GM18498 (cell line): ENCODE results near the gene STEAP4.
"Not testable (repeated sequence)": the region's sequence is repeated elsewhere in the genome, so short reads cannot be mapped to it uniquely, and the experiment has no call there.

ENCODE experiments used
- ATAC-seq: cut with Tn5 transposase; IDR thresholded peaks from one replicate; pipeline ENCODE4 v1.9.1; 2021; ENCODE audit warnings: mild to moderate bottlenecking, moderate library complexity; ENCODE audit not compliant: unreplicated experiment

The STEAP4 gene

DNA sequence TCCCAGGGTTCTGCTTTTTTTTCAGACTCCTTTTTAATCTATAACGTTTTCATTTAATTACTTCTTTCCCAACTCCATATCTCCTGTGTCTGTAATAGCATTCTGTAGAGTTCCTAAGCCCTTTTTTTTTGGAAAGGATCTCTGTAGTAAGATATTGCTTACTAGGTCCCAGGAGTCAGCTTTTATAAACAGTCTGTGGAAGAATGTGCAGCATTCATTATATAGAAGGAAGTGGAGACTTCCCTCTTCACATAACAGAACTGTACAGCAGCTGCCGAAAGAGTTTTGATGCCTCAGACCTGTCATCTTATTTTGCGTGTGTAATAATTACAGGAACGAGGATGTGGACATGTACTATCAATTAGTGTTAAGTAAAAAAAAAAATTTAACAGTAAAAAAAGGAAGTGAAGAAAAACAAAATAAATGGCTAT lies 7.4 kb upstream of the STEAP4 start:
- no peak for ATAC-seq

DNA sequence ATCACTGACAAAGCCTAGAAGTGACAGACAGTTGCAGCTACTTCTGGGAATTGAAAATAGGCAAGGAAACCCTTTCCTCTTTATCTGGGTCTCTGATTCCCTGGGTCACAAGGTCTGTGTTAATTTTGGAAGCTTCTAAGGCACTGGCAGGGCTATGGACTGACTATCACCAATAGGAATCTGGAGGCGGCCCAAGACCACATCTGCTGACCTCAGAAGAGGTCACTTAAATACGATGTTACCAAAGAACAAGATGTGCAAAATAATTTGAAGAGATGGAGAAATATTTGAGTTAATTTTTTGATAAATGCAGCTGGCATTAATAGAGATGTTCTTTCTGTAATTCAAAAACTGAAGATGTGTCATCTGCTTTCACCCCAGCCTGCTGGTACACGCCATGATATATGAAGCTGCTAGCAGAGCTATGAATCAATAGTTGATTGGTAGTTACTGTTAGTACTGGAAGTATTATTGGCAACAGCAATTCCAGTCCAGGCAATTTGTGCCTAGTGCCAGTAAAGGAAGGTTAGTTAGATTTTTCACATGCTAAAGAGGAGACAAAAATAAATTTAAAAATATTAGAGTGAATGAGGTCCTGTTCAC lies 5.5 kb upstream of the STEAP4 start:
- ATAC-seq, result no peak

DNA sequence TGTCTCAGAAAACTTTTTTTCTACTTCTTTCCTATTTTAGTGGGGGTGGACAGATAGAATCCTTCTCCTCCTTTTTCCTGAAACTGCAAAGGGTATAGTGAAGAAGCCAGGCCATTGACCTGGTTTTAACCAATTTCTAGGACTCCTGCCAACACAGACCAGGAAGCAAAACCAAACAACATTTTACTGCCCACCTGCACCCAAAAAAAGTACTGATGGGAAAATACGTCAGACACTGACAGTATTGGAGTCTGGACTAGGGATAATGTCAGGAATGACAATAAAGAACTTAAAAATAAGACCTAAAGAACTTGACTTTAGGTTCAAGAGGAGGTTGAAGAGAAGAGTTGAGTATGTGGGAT lies 5.0 kb upstream of the STEAP4 start:
- ATAC-seq, result no peak

DNA sequence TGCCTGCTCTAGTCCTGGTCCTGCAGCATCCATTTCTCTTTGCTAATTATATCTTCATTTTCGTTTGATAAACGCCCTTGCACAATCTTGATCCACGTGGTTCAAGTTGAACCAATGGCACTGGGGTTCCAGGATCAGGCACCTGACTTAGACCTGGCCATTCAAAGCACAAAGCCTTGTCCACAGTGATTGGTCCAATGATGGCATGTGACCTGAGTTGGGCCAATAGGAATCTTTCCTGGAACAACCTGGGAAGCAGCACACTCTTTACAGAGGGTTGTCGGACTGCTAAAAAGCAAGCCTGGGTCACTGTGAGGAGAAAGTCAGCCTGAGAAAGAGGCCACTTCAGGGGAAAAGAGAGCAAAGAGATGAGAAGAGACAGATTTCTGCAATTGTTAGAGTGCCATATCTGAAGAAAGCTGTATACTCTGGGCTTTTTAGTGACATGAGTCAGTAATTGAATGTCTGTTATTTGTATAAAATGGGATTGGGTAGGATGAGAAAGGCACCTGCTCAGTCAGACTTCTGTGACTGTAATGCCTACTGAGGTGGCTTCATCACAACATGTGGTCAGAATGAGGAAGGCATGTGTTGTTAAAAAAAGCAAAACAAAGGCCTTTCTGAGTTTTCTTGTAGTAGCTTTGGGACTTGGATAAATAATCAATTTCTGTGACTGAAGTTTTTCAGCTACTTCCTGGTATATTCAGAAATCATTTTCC lies 4.4 kb upstream of the STEAP4 start:
- ATAC-seq, result no peak

DNA sequence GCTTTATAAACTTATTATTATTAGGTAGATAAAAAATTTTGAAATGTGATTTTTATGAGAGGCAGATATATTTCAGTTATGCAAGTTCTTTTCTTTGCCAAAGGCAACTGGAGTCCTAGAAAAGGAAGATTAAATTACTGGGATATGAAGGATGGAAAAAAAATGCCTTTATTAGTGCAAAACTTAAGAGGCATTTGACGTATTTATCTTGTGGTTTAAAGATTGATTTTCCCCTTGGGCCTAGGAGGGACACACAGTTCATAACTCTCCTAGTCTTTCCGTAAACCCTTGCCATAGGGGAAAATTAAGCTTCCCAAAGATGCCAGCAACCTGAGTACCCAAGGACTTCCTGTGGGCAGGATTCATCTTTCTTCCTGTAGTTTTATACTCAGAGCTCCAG lies 3.1 kb upstream of the STEAP4 start:
- ATAC-seq, result no peak

DNA sequence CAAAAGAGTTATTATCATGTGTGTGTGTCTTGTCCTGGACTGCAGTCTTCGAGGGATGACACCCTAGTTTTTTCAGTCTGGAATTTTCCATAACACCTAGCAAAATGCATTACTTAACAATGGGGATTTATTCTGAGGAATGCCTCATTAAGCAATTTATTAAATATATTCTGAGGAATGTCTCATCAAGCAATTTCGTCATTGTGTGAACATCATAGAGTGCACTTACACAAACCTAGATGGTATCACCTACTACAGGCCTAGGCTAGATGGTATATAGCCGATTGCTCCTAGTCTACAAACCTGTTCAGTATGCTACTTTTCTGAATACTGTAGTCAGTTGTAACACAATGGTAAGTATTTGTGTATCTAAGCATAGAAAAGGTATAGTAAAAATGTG lies 1.1 kb upstream of the STEAP4 start:
- no peak for ATAC-seq

DNA sequence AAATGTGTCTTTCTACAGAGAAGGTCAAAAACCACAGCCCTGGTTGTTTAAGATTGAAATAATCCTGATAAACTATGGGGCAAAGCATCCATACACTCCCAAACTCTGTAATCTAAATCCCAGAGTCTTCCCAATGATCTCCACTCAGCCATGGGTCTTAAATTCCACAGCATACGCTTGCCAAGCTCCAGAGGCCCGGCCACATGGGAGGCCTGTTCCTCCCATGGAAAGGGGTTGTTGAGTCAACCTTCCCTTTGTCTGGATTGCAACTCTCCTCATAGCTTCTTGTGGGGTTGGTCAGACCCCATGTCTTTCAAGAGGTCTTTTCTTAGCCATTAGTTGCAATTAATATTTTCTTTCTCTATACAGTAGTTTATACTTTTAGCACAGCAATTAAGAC lies 718 bp upstream of the STEAP4 start:
- no peak for ATAC-seq

DNA sequence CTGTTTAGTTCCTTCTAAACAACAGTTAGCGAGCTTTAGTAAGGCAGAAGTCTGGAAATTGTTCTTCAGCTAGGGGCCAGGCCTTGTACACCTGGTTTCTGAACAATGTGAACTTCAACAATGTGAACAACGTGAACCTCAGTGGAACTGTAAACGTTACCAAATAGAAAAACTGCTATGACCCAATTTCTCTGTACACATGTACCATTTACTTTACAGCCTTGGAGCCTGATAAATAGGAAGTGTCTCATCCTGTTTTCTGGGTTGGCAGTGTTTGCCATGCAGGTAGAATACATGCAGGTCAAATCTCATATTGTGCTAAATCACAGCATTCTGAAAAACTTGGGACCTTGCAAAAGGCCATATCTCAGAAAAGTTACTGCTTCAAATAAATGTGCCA lies 1.6 kb downstream of the STEAP4 start:
- no peak for ATAC-seq

DNA sequence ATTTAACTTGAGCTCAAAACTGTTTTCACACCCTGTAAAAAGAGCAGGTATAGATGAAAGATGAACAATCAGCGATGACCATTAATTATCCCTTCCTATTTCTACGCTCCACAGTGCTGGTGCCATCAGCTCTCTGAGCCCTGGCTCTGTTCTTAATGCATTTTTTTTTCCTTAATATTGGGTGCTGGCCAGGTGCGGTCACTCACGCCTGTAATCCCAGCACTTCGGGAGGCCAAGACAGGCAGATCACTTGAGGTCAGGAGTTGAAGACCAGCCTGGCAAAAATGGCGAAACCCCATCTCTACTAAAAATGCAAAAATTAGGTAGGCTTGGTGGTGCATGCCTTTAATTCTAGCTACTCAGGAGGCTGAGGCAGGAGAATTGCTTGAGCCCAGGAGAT lies 4.2 kb downstream of the STEAP4 start:
- no peak for ATAC-seq

DNA sequence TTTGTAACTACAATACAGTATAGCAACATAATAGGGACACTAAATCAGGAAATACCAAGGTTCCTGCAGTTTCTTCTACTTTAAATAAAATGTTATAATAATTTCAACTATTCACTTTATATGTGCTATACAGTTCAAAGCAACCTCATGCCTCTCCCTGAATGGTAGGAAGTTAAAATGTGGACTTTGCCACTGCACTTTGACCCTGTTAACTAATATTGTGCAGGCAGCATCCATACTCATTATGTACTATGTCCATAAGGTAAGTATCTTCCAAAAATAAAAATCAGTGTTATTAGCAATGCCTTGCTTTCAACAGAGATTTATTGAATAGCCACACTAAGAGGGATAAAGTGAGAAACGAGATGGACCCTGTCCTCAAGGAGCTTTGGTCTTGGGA lies 4.8 kb downstream of the STEAP4 start:
- ATAC-seq, result no peak

DNA sequence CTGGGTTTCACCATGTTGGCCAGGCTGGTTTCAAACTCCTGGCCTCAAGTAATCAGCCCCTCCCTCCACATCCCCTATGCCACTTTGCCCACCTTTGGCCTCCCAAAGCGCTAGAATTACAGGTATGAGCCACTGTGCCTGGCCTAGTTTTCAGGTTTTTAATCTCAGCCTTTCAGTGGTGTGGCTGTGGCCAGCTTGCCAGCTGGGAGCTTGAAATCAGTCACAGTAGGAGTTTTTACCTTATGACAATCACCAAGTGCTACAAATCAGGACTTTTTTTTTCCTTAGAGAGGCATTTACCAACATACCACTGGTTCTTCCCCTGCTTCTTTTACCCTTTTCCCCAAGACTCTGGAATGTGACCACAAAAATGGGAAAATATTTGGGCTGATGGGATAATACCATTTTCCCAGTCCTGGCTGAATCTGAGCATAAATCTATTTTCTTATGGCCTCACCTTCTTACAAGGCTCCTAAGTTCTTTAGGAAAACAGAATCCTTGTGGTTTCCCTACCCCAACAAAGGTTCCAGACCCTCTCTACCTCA lies 6.2 kb downstream of the STEAP4 start:
- no peak for ATAC-seq

DNA sequence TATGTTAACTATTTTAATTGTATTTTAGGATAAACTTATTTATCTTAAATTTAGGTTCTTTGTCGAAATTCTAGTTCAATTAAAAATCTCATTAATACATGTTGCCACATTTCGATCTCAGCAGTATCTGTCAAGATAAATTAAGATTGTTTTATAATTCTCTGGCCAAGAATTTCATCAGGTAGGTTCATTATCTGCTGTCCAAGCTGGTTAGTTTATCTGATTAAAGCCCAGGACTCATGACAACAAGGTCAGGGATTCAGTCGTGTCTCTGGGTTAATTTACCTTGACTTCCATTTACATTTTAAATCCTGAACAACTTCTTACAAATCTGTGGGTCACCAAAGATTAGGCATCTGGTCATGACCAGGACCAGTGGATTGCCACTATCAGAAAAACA lies 7.6 kb downstream of the STEAP4 start:
- ATAC-seq, result no peak

DNA sequence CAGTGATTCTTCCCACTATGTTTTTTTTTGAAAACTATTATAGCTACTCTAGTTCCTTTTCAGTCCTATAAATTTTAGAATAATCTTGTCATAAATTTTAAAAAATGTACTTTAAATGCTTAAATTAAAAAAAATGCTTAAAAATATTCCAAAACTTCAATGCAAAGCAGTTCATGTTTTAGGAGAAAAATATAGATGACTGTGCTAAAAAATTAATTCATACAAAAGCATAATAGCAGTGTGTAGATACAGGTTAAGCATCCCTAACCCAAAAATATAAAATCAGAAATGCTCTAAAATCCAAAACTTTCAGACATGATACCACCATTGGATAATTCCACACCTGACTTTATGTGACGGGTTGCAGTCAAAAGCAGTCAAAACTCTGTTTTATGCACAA lies 12.8 kb downstream of the STEAP4 start:
- ATAC-seq, result no peak

DNA sequence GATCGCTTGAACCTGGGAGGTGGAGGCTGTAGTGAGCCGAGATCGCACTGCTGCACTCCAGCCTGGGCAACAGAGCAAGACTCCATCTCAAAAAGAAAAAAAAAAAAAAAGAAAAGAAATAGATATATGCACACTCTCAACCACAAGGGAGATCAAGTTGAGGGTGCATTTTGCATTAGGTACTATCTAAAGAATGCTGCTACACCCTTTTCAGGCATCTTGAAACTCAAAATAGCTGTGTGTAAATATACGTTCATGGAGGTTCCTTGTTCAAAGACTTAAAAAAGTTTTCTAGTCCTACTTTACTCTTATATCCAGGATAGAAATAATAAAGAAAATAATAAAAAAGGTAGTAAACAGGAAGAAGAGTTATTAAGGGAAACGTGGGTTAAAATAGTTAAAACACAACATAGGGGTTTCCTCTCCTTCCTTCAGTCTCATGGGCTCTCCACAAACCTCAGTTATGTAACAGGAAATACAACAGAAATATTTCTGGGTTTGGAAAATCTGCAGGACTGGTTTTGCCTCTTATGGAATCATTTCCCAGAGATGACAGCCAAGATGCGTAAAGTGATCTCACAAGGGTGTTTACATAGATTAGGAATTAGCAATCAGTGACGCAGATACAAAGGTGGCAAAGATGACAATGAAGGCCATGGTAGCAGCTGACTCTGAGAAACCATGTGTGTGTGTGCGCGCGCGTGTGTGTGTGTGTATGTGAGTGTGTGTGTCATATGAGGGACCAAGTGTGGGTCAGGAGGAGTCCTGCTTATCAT lies 15.1 kb downstream of the STEAP4 start:
- ATAC-seq, result no peak

DNA sequence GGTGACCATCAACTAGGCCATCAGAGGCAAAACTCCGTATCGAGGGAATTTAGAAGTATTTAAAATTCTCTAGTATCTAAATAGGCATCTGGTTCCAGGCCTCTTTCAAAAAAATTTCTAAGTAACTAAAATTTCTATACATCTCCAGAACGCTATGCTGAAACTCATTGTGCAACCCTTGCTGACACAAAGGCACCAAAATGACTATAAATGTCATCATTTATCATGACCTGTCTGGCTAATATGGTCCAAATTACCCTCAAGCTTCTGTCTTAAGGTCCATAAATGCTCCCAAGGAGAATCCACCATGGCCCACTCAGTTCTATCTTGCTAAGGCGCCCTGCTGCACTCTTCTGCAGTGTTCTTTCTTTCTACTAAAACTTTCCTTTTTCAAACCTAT lies 16.2 kb downstream of the STEAP4 start:
- no peak for ATAC-seq

DNA sequence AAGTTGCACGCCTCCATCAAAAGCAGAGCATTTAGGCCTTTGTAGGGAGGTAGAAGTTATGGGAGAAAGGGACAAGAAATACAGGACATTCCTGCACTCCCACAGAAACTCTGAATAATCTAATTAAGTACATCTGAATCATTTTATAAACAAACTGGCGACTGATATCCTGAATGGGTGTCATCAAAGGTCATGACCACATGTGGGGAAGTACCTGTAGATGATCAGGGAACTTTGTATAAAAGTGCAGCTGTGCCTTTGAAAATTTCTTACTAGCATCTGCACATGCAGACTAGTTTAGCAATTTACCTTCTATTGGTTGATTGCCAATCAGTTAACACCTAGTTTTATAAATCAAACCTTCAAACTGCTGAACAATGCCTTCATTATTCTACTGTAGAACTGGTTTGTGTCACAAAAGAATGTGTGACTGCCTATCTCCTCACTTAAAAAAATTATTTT lies 17.1 kb downstream of the STEAP4 start:
- ATAC-seq, result no peak

DNA sequence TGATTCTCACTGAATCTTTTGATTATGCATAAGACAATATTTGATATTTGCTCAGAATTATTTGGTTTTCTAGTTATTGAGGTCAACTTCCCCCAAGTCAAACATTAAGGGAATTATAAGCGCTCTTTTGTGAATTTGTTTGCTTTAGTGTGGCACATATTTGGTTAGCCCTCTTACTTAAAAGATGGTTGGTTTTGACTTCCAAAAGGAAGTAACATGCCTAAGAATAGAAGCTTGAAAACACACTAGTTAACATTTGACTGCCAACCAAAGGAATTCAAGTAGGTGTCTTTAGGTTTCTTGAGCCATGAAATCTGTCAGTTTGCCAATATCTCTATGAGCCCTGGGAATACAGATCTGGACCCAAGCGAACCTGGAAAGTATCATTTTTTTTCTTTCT lies 24.9 kb downstream of the STEAP4 start:
- no peak for ATAC-seq

DNA sequence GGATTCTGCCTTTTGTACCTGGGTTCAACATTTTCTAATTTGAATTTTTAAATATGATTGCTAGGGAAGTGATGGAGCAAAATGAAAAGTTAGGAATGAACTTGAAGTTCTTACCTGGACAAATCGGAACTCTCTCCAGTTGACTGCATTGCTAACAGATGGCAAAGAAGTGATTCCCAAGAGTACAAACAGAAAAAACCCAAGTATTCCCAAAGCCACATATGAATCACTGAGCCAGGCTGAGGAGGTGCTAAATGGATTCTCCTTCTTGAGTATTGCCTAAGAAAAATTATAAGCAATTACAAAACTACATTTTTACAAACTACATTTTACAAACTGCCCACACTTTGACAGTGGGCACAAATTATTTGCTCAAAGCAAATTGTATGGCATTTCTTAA lies 25.9 kb downstream of the STEAP4 start:
- ATAC-seq, result no peak

DNA sequence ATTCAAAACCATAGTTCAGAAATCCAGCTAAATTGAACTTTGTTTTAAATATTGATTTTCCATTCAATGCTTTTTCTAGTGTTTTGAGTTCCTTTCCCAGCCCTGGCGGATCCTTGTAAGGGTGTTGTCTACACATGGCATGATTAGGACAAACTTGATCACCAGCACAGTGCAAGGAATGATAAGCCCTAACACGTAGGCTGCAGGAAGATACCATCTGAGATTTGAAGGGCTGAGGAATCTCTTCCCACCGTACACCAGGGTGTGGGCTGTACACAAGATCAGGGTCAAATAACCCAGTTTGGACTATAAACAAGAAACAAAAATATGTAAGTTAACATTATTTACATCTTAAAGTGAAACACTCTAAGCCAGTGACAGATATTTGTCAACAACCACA lies 27.4 kb downstream of the STEAP4 start:
- no peak for ATAC-seq

DNA sequence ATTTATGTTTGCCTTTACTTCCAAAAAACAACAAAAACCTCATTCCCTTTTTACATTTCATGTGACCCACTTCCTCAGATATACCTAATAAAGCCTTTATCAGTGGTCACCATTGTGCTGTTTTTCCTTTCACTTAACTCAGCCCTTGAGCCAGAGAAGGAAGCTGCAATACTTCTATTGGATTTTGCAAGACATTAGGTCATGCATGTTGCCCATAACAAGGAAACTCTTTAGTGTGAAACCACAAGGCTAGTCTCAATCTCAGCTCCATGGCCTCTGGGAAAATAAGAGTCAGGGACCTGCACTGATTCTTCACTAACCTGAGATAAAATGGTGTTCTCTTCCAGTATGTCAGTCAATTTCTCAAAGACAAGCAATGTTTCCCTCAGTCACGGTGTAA lies 27.8 kb downstream of the STEAP4 start:
- no peak for ATAC-seq

DNA sequence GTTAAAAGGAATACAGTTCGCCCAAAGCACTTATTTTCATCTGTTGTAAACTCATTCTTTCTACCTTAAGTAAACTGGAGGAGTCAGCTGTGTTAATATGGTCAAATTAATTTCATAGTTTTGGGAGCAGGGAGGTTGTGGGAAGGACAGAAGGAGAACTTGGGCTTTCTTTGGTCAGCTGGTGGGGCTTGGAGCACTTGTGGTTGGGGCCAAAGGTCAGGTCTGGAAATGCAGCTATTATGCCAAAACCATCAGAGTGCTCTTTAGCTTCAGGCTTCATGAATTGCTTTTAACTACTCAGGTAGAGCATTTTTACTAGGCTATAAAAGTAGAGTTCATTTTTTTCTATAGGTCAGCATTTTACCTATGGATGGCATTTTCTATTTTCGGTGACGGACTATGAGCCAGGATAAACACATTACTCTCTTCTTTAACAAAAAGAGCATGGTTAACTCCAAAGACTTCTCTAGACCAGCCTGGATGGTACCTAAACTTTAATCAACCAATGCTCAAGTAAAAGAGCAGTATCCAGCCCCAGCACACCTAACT lies 30.0 kb downstream of the STEAP4 start:
- no peak for ATAC-seq

DNA sequence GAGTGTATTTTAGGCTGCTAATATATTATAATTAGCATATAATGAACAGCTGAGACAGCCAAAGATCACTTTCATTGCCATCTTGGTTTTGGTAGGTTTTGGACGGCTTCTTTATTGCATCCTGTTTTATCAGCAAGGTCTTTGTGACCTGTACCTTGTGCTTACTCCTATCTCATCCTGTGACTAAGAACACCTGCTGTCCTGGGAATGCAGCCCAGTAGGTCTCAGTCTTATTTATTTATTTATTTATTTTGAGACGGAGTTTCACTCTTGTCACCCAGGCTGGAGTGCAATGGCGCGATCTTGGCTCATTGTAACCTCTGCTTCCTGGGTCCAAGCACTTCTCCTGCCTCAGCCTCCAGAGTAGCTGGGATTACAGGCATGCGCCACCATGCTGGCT lies 31.8 kb downstream of the STEAP4 start:
- ATAC-seq, result not testable (repeated sequence)
